Measurements from ENCODE around the gene TRIO. TPM values are rescaled to one million over a fixed set of nuclear protein-coding genes. Genes with fewer than 3 reads are reported as not detected.

The TRIO gene
- total RNA-seq, 1 donor from 2014 or later: 163 TPM

DNA sequence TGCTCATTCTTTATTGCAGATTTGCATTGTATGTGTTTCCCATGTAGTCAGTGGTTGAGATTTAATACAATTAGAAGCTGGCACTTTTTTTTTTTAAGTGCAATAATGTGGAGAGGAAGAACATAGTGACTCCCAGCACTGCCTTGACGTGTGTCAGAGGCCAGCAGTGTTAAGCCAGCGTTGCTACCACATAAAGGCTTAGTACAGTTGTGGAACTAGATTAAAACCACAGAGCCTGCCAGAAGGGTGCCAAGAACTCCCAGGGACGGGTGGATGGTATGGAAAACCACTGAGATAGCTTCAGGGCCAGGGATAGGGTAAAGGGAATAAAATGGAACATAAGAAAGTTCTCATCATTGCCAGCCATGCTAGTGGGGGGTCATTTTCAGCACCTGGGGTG lies 142.9 kb downstream of the TRIO start:
- Mint-ChIP-seq H3K4me1 (ENCODE audit: low read depth) (peaks cover 21% of the 10 kb centered on the region), H3K27me3 (no peaks in the 10 kb centered on the region), H3K36me3 (ENCODE audit: insufficient read depth) (peaks cover 7% of the 10 kb centered on the region), H3K4me3 (ENCODE audit: low read depth) (no peak overlapping the region), H3K9me3 (ENCODE audit: low read depth) (no peaks in the 10 kb centered on the region), H3K27ac (no peak overlapping the region)
- no peak for TF ChIP-seq CTCF (IDR thresholded peaks at IDR 0.05; ENCODE audit: unreplicated experiment)
- DNase-seq (ENCODE audit: low spot score, unreplicated experiment): no peak

DNA sequence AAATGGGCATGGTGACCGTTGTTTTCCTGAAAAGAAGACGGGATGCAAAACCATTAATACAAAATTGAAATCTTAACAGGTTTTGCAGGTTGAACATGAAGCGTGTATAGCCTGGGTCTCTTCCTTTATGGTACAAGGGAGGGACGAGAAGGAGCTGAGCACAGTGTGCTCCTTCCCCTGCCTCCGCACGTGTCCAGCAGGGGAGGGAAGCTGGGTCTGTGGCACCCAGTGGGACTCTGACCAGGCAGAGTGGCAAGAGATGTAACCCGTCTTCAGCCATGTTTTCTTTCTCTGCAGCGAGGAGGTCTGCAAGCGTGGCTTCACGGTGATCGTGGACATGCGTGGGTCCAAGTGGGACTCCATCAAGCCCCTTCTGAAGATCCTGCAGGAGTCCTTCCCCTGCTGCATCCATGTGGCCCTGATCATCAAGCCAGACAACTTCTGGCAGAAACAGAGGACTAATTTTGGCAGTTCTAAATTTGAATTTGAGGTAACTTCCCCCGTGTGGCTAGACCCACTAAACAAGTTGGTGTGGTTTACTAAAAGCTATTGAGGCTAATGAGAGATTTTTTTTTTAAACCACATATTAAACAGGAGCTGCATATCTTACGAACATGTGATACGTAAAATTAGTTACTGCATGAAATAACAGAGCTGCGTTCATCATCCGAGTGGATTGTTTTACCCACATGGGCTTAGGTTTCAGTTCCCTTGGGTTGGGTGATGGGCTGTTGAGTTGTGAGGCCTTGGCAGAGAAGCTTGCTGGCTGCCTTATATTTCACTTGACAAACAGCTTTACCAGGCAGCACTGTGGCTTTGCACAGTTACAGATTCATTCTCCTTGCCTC lies 143.7 kb downstream of the TRIO start:
- peaks cover 19% of the 10 kb centered on the region for H3K4me1 Mint-ChIP-seq (ENCODE audit: low read depth)
- H3K4me3 Mint-ChIP-seq (ENCODE audit: low read depth): no peak overlapping the region
- no peak for TF ChIP-seq CTCF (IDR thresholded peaks at IDR 0.05; ENCODE audit: unreplicated experiment)
- DNase-seq (ENCODE audit: low spot score, unreplicated experiment): no peak
- peaks cover 9% of the 10 kb centered on the region for H3K36me3 Mint-ChIP-seq (ENCODE audit: insufficient read depth)
- no peak overlapping the region for H3K27ac Mint-ChIP-seq
- no peaks in the 10 kb centered on the region for H3K9me3 Mint-ChIP-seq (ENCODE audit: low read depth)
- no peaks in the 10 kb centered on the region for H3K27me3 Mint-ChIP-seq

DNA sequence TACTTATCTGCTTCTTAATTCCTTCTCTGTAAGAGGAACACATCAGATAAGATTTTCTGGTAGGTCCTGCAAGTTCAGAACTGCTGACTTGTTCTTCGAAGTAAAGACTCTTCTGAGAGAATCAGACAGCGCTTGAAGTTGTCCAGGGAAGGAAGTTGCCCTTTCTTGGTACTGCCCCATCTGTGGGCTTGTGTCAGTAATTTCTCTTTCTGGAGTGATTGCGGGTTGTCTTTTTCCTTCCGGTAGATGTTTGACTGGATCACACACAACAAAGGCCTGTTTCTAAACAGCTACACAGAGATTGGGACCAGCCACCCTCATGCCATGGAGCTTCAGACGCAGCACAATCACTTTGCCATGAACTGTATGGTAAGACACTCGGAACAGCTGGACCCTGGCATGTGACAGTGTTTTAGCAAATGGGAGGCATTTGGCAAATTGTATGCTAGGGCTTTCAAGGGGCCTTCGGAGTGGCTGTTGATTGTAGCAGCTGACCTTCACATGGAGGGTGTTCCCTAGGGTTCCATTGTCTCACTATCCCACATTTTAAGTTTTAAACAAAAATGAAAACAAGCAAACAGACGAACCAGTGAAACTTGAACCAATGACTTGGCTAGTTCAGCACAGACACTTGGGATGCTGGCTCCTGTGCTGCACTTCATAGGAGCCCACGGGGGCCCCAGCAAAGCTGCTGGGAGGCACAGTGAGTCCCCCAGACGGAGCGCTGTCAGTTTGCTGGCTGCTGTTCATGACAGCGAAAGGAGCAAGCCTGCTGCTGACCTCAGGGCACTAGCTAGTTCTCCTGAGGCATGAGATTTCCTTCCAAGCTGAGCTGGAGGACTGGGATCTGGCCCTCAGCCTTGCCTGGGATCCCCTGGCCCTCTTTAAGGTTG lies 149.9 kb downstream of the TRIO start:
- Mint-ChIP-seq H3K36me3 (ENCODE audit: insufficient read depth) (peaks cover 22% of the 10 kb centered on the region), H3K4me3 (ENCODE audit: low read depth) (no peak overlapping the region), H3K9me3 (ENCODE audit: low read depth) (no peaks in the 10 kb centered on the region), H3K27me3 (no peaks in the 10 kb centered on the region), H3K27ac (no peak overlapping the region), H3K4me1 (ENCODE audit: low read depth) (no peaks in the 10 kb centered on the region)
- TF ChIP-seq CTCF (IDR thresholded peaks at IDR 0.05; ENCODE audit: unreplicated experiment): no peak
- DNase-seq (ENCODE audit: low spot score, unreplicated experiment): no peak

- peaks cover 21% of the 10 kb centered on the region for H3K36me3 Mint-ChIP-seq (ENCODE audit: insufficient read depth)
- no peak for DNase-seq (ENCODE audit: low spot score, unreplicated experiment)
Measured at GRCh38 chr5:14295610-14296009, 152.5 kb downstream of the TRIO start.

More at GRCh38 chr5:14295610-14296009, 152.5 kb downstream of the TRIO start:
- Mint-ChIP-seq H3K27me3 (no peaks in the 10 kb centered on the region), H3K4me1 (ENCODE audit: low read depth) (no peaks in the 10 kb centered on the region), H3K9me3 (ENCODE audit: low read depth) (no peaks in the 10 kb centered on the region), H3K4me3 (ENCODE audit: low read depth) (no peak overlapping the region), H3K27ac (no peak overlapping the region)
- no peak for TF ChIP-seq CTCF (IDR thresholded peaks at IDR 0.05; ENCODE audit: unreplicated experiment)

Data from progenitor cell of endocrine pancreas (in vitro differentiated cells).